ENCODE results near the gene PLK1.

The PLK1 gene

DNA sequence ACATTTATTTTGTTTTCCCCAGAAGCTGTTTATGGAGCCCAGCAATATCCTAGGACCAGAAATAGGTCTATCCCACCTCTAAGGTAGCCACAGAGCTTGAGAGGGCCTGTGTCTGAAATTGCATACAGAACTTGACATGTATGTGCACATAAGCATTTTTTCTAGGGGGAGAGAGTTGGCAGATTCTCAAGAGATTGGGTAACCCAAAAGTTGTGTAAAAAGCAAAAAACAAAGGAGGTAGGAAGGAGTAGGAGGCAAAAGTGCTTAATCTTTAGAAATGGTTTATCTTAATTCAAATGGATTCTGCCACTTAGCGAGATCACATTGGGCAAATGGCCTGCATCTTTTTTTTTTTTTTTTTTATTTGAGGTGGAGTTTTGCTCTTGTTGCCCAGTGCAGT lies 3.5 kb downstream of the PLK1 start:
- DNase-seq, result no peak

DNA sequence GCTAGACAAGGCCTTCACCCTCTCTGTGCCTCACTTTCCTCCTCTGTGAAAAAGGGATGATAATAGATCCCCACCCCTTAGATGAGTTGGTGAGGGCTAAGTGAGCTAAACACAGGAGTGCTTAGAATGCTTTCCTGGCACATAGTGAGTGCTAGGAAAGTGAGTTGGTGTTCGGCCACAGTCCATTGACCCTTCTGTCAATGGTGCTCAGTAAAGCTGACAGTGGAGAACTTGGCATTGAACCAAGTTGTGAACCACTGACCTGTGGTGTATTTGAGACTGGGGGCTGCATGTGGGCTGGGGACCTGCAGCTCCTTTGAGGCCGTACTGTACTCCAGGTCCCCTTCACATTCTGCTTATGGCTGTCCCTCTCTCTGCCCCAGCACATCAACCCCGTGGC lies 4.8 kb downstream of the PLK1 start:
- DNase-seq, result no peak

DNA sequence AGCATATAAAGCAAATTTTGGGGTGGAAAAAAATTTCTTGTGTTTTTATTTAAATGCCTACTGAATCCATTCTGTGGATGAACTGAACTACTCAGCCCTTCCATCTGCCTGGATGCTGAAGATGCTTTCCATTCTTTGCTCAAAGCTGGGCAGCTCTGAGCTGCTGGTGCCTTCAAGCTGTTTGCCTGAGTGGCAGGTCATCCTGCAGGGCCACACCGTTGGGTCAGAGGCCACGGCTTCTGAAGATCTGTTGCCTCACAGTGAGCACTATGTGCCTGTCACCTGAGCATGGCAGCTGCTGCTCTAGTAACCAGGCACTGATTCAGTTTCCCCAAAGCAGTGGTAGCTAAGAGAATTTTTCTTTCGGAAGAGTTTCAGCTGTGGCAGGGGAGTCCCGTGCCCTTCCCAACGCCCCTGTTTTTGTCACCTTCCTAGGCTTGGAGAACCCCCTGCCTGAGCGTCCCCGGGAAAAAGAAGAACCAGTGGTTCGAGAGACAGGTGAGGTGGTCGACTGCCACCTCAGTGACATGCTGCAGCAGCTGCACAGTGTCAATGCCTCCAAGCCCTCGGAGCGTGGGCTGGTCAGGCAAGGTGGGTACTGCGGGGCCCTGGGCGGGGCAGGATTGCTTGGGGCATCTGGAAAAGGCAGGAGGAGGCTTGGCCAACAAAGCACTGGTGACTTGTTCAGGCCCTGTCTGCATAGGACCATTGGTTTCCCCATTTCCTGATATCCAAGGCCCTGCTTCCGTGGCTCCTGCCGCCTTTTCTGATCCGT lies 8.5 kb downstream of the PLK1 start:
- DNase-seq, result no peak

DNA sequence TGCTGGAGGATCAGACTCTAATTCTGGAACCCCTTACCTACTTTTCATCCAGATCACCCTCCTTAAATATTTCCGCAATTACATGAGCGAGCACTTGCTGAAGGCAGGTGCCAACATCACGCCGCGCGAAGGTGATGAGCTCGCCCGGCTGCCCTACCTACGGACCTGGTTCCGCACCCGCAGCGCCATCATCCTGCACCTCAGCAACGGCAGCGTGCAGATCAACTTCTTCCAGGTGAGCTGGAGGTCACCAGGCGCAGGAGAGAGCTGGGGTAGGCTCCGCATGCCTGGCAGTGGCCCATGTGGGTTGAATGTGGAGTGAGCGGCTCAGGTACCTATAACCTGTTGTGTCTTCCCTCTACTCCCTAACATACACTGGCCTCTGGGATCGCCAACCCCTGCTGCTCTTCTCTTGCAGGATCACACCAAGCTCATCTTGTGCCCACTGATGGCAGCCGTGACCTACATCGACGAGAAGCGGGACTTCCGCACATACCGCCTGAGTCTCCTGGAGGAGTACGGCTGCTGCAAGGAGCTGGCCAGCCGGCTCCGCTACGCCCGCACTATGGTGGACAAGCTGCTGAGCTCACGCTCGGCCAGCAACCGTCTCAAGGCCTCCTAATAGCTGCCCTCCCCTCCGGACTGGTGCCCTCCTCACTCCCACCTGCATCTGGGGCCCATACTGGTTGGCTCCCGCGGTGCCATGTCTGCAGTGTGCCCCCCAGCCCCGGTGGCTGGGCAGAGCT lies 10.9 kb downstream of the PLK1 start:
- no peak for DNase-seq

DNA sequence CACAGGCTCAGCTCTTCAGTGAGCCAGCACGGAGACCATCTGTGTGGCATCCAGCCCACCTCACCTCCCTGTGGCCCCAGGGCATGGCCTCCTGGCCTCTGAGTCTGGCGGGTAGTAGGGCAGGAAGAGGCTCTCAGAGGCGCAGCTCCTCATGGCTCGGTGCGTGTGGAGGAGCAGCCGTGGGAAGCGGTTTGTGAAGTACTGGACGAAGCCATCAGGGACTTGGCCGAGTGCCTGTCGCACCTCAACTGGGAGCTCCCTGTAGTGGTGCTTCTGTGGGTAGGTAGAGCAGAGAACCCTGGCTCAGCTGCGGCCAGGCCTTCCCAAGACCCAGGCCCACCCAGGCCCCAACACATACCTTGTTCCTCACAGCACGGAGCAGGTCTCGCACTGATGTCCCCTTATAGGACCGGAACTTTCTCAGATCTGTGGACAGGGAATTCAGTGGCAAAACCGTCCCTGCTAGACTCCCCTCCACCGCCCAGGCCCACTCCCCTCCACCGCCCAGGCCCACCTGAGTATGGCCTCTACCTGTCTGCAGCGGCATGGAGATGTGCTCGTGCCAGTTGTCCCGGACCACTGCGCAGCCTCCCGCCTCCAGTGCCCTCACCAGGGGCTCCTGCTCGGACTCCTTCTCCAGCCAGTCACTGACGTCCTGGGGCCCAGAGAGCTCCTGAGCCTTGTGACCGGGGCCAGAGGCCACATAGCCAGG lies 12.2 kb downstream of the PLK1 start:
- no peak for DNase-seq

DNA sequence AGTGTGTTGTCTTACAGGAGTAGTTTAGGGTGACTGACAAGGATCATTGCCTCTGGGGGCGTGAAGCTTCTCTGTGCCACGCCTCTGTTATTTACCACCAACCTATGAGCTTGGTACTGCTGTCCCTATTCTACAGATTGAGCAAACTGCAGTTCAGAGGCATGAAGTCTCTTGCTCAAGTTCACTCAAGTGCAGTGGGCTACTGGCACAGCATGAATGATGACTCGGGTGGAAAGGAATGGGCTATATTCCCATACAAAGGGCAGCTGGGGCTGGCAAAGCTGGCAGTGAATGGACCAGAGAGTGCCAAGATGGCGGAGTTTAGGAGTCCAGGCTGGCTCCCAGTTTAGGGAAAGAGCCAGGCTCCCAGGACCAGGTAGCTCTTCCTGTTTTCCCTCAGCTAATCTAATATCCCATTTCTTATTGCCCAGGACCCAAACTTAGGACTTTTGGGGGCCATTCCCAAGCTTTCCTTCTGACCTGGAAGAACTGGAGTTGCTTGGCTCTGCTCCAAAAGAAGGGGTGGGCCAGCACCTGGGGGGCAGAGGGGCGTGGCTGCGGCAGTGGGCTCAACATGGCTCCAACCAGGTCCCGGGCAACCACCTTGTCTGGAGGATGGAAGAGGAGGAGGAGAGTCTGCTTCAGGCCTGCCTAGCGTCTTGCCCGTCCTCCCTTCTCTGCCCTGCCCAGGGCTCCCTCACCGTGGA lies 12.9 kb downstream of the PLK1 start:
- no peak for DNase-seq

DNA sequence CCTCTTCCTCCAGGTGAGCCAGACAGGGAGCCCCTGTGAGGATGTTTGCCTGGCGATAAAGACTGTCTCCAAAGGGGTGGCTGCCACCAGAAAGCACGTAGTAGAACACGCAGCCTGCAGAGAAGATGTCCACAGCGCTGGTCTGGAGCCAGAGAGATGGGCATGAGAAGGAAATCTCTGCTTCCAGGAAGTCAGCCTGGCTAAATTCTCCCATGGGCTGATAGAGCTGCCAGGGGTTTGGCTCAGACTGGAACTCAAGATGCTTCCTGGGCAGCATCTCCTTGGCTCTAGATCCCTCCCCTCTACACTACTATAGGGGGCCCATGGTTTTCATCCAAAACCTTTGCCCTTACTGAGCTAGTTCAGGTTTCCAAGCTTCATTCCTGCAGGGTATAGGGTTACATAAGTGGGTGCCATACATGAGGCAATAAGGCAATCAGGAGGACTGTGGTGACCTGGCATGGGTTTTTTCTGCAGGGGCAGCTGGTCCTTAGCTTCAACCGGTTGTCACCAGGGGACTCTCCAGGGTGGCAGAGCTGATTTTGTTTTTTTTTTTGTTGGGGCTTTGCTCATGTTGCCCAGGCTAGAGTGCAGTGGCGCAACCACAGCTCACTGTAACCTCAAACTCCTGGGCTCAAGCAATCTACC lies 13.6 kb downstream of the PLK1 start:
- DNase-seq, result no peak

DNA sequence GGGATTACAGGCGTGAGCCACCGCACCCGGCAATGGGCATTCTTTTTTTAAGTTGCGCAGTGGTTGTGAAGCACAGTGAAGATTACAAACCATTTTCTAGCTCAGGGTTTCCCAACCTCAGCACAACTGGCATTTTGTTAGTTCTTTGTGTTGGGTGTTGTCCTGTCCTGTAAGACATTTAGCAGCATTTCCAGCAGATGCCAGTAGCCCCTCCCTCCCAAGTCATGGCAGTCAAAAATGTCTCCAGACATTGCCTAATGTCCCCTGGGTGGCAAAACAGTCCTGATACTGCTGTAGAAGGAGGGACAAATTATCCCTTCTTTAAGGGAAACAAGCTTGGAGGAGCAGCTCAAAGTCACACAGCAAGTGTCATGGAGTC lies 15.6 kb downstream of the PLK1 start:
- DNase-seq, result no peak

DNA sequence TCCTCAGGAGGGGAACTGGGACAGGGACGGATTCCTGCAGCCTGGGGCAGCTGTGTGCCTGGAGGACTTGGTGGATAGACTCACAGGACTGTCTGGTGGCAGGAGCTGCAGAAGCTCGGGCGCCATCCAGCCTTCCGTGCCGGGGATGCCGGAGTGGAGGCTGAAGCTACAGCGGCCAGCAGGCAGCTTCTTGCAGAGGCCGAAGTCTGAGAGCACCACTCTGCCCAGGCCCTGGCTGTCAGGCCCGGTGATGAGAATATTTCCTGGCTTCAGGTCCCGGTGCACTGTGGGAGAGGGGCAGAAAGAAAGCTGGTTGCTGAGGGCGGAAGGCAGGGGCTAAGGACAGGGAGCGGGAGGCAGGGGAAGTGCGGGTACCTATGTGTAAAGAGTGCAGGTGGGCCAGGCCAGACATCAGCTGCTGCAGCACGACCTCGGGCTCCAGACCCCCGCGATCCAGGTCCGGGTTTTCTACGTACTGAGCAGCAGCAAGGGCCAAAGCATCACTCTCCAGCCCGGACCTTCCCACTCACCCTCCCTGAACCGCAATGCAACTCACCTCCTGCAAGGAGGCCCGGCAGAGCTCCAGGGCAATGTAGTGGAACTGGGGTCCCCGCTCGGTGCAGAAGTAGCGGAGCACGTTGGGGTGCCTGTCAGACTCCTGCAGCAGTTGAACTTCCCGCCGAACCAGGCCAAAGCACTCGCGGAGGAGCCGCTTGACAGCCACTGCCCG lies 16.1 kb downstream of the PLK1 start:
- peak; percentile 44 for DNase-seq

DNA sequence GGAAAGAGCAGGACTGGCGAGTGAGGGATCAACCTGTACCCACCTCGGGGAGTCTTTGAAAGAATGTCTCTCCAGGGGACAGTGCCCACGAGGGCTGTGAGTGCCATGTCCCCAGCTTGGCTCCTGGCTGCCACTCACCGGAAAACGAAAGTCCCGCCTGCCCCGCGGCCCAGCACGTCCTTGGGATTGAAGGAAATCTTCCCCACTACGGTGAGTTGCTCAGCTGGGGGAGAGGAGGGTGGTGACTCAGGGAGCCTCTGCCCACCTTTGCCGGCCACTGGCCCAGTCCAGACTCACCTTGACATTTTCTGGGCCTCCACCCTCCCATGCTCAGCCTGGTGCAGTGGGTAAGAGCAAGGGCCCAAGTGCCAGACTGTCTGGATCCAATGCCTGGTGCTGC lies 17.1 kb downstream of the PLK1 start:
- DNase-seq, result no peak

DNA sequence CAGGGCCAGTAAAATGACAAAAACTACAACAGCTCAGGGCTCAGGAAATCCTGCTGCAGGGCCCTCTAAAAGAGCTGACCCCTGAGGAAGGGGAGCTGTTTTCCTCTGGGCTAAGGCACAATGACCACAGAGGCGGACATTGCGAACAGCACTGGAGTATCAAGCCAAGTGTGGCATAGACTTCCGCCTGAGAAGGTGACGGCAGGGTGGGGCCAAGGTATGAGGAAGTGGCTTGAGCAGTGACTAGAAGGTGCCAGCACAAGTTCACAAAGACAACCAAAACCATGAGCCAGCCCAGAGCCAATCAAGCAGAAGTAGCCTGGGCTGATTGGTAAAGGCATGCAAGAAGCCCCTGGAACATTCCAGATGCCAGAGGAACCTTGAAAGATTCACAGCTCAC lies 20.4 kb downstream of the PLK1 start:
- DNase-seq, result no peak

DNA sequence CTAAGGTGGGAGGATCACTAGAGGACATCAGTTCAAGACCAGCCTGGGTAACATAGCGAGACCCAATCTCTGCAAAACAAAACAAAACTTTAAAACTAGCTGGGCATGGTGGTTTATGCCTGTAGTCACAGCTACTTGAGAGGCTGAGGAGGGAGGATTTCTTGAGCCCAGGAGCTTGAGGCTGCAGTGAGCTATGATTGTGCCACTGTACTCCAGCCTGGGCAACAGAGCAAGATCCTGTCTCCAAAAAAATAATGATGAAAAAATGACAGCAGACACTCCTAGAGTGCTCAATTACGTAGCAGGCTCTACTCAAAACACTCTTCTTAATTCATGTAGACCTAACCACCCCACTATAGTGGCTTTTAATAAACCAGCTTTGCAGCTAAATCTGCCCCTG lies 21.4 kb downstream of the PLK1 start:
- DNase-seq, result no peak

DNA sequence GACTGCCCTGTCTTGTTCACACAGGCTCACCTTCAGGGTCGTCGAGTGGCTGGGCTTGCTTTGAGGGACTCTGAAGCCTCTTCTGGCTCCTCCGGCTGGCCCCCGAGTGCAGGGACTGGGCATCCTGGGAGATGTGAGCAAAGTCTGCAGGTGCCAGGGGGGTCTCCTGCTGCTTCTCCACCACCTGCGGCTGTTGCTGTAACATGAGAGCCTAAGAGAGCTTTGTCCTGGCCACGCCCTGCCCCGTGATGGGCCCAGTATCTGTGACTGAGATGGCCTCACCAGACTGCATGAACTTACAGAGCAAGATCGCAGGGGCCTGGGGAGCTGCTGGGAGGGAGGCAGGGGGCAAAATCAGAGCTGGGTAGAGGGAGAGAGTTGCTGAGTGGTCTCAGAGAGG lies 21.8 kb downstream of the PLK1 start:
- DNase-seq, result no peak

DNA sequence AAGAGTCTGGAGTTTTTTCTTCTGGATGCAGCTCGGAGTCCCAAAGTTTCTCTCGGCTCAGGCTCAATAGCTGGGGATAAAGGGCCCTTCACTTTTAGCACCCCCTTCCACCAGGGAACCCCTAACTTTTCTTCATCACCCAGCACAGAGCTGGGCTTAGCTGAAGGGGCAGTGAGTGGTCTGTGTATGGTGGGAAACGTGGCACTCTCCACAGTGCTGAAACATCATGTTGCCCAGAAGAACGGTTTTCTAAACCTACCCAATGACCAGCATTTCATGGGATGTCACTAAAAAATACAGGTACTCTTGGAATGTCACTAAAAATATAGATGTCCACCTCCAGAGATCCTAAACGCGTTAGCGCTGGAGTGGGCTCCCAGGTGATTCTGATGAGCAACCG lies 22.4 kb downstream of the PLK1 start:
- DNase-seq, result no peak

DNA sequence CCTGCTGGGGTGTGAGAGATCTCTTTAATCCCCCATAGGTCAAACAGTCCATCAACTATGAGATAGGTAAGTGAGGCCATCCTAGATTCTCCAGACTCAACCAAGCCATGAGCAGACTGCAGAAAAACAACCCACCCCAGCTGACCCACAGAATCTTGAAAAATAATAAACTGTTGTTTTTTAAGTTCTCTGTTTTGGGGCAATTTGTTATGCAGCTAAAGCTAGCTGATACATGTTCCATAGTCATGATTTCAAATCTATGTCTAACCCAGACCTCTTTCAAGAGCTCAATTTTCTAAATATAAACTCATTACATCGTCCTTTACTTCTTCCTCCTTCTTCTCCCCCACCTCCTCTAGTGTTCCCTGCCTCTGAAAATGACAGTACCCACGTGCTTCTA lies 24.3 kb downstream of the PLK1 start:
- no peak for DNase-seq

DNA sequence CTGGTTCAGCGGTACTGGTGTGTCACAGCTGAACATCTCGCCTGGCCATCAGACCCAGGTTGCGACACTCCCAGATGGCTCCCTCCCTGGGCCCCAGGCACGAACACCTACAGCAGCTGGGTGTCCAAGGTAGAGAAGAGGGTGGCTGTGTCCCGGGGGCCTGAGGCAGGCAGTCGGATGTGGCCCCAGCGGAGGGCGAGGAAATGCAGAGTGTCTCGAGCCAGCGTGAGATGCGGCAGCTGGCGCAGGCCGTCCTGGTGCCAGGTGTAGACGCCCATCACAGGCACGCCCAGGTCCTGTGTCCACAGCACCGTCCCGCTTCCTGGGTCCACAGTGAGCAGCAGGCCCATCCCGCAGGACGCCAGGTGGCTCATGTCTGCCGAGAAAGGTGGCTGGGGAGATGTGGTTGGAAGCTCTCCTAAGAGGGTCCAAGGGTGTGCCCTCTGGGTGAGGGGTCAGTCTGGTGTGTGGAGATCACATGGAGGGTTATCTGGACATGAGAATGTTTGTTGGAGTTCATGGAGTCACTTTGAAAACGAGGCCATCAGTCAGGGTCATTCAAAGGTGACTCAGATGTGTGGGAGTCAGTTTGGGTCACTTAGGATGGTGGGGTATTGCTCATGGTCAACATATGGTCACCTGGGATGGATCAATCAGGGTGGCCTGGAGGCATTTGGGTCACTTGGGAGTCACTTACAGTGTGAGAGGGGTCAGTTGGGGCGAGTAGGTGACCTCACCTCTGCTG lies 26.3 kb downstream of the PLK1 start:
- no peak for DNase-seq

DNA sequence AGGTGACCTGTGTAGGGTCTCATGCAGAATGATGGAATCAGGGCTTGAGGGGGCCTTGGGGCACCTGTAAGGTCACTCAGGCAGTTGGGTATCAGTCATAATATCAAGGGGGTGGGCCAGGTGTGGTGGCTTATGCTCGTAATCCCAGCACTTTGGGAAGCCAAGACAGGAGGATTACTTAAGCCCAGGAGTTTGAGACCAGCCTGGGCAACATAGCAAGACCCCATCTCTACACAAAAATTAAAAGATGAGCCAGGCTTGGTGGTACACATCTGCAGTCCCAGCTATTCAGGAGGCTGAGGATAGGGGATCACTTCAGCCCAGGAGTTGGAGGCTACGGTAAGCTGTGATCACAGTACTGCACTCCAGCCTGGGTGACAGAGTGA lies 26.8 kb downstream of the PLK1 start:
- no peak for DNase-seq

DNA sequence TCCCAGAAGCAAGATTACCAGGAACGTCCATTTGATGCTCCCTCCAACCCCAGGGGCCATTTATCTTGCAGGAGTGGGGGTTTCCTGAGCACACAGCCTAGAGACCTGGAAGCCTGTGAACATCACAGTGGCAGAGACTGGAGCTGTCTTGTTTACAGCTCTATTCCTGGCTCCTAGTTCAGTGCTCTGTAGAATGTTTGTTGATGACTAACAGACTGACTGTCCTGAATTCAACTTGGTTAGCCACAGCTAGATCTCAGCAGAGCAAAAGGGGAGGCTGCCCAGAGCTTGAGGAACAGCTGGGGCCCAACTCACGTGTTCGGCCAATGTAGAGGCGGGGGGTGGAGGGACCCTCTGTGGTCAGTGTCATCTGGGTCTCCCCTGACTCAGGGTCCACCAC lies 27.8 kb downstream of the PLK1 start:
- DNase-seq, result no peak

DNA sequence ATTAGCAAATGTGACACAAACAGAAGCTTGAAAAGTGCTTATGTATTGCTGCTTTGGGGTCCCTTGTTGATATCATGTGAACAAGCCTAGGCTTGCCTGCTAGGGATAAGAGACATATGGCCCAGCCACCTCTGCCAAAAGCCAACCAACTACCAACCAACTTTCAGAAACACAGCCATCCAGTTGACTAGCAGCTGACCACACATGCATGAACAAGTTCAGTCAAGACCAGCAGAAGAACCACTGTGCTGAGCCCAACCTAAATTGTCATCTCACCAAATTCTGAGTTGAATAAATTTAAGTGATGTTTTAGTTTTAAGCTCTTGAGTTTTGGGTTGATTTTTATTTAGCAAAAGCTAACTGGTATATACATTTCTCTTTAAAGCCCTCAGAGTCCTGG lies 30.8 kb downstream of the PLK1 start:
- no peak for DNase-seq

DNA sequence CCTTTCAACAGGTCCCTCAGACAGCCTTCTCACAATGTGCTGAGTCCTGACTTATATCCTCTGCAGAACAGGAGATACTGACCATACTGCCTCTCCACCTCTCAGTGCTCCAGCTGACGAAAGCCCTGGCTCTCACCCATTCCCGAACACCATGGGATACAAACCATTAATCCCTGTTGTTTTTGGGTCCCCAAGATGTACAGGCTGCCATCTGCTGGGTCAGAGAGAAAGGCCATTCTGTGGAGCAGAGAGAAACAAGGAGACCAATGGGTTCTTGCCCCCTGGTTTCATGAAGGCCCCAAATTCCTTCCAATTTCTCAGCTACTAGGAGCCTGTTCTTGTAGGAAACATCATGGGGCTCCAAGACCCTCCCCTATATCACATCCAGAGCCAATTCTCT lies 31.3 kb downstream of the PLK1 start:
- no peak for DNase-seq

DNA sequence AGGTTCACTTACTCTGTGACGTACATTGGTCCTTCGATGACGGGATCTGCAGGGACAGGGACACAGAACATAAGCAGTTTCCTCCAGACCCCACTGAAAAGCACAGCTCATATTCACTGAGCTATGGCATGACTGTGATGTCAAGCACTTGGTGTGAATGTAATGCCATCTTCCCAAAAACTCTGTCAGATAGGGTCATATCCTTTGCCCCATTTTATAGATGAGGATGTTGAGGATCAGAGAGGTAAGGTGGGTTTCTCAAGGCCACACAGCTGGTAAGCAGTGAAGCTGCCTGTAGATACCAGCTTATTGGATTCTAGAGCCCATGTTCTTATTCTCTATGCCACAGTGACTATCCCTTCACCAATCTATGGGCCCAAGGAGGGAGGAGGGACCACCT lies 31.8 kb downstream of the PLK1 start:
- DNase-seq, result no peak

DNA sequence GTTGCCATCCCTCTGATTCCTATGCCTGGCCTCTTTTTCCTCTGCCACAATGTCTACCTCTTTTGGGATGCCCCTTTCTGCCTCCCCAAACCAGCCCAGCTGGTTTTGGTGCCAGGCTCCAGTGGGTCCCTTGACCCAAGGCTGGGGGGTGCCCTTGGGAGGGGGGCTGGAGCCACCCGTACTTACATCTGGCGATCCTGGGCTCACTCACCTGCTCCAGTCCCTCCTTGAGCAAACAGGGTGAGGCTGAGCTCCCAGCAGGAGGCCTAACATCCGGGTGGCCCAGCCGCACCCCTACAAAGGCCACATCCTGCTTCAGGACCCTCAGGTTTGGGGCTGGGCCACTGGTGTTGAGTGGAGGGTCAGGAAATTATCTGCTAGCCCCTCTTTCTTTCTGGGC lies 33.1 kb downstream of the PLK1 start:
- no peak for DNase-seq

Data from femur (tissue), 1 donor.